Adrenal gland (tissue), 12 donors: ENCODE results near the gene EPG5. TPM values are rescaled to one million over a fixed set of nuclear protein-coding genes. Genes with fewer than 3 reads are reported as not detected.

Experiments used
- DNase-seq, 7 donors: peaks; one replicate each; pipeline ENCODE4 v3.0.0-alpha.2; 2019 to 2020
- H3K27ac ChIP-seq, 5 donors: fragments of 200-600 bp; sonication (generic) in 4 of 5; 1 replicate in 3 of 5; 2 replicates in 2 of 5; pipeline versions ENCODE4 v1.5.1 to v1.8.0; 2016 to 2020; ENCODE audit warnings: mild to moderate bottlenecking in 1 of 5
- H3K27me3 ChIP-seq: fragments of 200-600 bp; 2 replicates; pipeline ENCODE4 v1.8.0; 2021
- H3K36me3 ChIP-seq, 2 donors: fragments of 200-600 bp; replicated peaks in 1 of 2; 1 replicate in 1 of 2; 2 replicates in 1 of 2; pipeline versions ENCODE4 v1.5.1 to v1.8.0; 2018 to 2022
- H3K4me1 ChIP-seq, 2 donors: fragments of 200-600 bp; replicated peaks in 1 of 2; 1 replicate in 1 of 2; 2 replicates in 1 of 2; pipeline versions ENCODE4 v1.5.1 to v1.8.0; 2018 to 2021
- H3K4me3 ChIP-seq, 4 donors: fragments of 200-600 bp; sonication (generic) in 3 of 4; one replicate each; pipeline ENCODE4 v1.5.1; 2016 to 2018
- H3K9me3 ChIP-seq, 3 donors: fragments of 200-600 bp; sonication (generic) in 1 of 3; replicated peaks in 1 of 3; 1 replicate in 2 of 3; 2 replicates in 1 of 3; pipeline versions ENCODE4 v1.5.1 to v1.8.0; 2016 to 2021
- POLR2A ChIP-seq, 2 donors: fragments of 450-650 bp; IDR thresholded peaks; one replicate each; pipeline ENCODE4 v1.6.1; 2017; ENCODE audit warnings: antibody characterized with exemption in 2 of 2, mild to moderate bottlenecking in 2 of 2, moderate library complexity in 1 of 2
- WGBS, 4 donors: extraction: QIAGEN DNeasy Blood & Tissue Kit in 2 of 4; methylation state at CpG; one replicate each; pipeline versions ENCODE4 v1.1.5 to v1.1.7; 2013 to 2017; 5-methylcytosine and 5-hydroxymethylcytosine counted together
- intact Hi-C, 2 donors: fragments of 100-400 bp; cut with DNase I; formaldehyde crosslinking; loops; one replicate each; pipeline versions ENCODE4 v1.14.1 to v1.15.0; 2022 to 2023
- polyA plus RNA-seq, 3 donors: library from polyadenylated mRNA; stranded (reverse); fragments of 200-250 nt in 2 of 3; fragments of 350-450 nt in 1 of 3; fragmentation: Illumina TruSeq in 1 of 3; extraction: RNeasy Lipid Tissue Mini Kit (QIAGEN cat#74804) in 1 of 3; gene quantifications; one replicate each; pipeline ENCODE4 v1.2.3, GENCODE V29; 2013 to 2014
- total RNA-seq, 9 donors: library from RNA; depleted of rRNA in 4 of 9; stranded (reverse); fragments of >200 nt in 4 of 9; fragments of 120-200 nt in 1 of 9; fragmentation: NEBNext Ultra II Directional in 1 of 9; extraction: Animal tissue kit (Norgen Biotek cat#: 25700) in 1 of 9; gene quantifications; one replicate each; pipeline versions ENCODE4 v1.1.0 to v1.2.4, GENCODE V29; 2013 to 2023
- TF ChIP-seq, protein P1 (sequence below), 6 experiments: fragments of 450-650 bp in 4 of 6; fragments of 200-600 bp in 2 of 6; sonication (generic) in 1 of 6; IDR thresholded peaks; 1 replicate in 5 of 6; 2 replicates in 1 of 6; pipeline versions ENCODE4 v1.5.1 to v1.8.0; 2016 to 2021; ENCODE audit warnings: antibody characterized with exemption in 6 of 6, mild to moderate bottlenecking in 2 of 6, moderate library complexity in 1 of 6
- donor health status: healthy with polysubstance abuse.
- donor health status: Bipolar disorder and iron deficiency.
- donor health status: DM: yes; HTN: yes; CAD: no.
- donor health status: DM: no; HTN: no; CAD: no.
- donor health status: DM: no; HTN: no; CAD: no.
- donor health status: DM: yes; HTN: yes; CAD: no.

Gene EPG5
- total and polyA plus RNA-seq, 12 donors = 7.3 to 80.3 (median 23.3) TPM

DNA sequence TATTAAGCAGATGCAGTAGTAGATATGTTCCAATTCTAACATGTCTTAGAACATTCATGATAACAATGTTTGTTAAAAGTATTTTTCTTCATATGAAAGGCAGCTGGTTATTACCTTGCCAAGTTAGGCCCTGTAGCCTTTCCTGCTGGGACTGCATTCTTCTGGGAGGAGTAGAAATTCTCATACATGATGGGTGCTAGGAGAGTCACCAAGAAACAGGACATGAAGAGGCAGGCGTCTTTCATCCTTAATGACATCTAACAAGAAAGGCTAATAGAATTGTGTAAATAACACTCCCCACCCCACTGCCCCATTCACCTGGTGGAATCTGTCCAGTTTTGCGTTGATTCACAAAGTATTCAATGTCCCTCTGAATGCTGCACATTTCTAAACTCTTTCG lies 24.7 kb upstream of the EPG5 start:
- Histone ChIP-seq H3K4me3 (no peak overlapping the region), H3K4me1 (no peaks in the 10 kb centered on the region), H3K27ac (no peak overlapping the region), H3K36me3 (peaks cover 0 to 9% of the 10 kb centered on the region in 2 donors), H3K27me3 (no peaks in the 10 kb centered on the region), H3K9me3 (no peaks in the 10 kb centered on the region)
- WGBS, 4 donors = 90 to 94% (median 92%) methylated on average over 3 of the region's 3 CpGs
- no peak for DNase-seq
- TF ChIP-seq POLR2A (IDR thresholded peaks at IDR 0.05) = no peak
- TF ChIP-seq, protein P1, sequence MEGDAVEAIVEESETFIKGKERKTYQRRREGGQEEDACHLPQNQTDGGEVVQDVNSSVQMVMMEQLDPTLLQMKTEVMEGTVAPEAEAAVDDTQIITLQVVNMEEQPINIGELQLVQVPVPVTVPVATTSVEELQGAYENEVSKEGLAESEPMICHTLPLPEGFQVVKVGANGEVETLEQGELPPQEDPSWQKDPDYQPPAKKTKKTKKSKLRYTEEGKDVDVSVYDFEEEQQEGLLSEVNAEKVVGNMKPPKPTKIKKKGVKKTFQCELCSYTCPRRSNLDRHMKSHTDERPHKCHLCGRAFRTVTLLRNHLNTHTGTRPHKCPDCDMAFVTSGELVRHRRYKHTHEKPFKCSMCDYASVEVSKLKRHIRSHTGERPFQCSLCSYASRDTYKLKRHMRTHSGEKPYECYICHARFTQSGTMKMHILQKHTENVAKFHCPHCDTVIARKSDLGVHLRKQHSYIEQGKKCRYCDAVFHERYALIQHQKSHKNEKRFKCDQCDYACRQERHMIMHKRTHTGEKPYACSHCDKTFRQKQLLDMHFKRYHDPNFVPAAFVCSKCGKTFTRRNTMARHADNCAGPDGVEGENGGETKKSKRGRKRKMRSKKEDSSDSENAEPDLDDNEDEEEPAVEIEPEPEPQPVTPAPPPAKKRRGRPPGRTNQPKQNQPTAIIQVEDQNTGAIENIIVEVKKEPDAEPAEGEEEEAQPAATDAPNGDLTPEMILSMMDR (IDR thresholded peaks at IDR 0.05) = no peak
- intact Hi-C loops = no loop called here

DNA sequence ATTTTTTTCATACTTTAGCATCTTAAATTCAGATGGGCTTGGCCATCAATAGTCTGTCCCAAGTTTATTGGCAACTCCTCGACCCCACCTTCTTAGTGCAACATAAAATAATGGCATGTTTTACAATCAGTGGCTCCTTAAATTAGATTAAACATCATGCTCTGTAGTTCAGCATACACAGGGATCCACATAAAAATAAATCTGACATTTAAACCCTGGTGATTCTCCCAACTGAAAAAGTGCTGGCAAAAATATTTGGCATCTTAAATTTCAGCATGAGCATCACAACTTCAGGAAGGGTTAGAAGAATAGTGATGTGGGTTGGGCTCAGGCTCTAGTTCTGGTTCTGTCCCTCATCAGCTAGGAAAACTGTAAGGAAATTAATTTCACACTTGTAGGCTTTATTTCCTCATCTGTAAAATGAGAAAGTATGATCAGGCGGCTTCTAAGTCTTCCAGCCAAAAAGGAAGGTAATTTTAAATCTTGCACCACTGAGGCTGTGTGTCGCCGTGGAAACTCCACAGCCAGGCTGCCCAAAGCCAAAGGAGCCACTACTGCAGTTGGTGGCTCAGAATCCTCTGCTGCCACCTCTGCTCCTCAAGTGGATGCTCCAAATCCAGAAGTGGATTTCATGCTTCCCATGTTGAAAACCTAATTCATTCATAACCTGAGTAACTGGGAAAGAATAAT lies 17.6 kb upstream of the EPG5 start:
- 79 to 89% (median 82%) methylated on average over 4 of the region's 4 CpGs for WGBS, 4 donors

DNA sequence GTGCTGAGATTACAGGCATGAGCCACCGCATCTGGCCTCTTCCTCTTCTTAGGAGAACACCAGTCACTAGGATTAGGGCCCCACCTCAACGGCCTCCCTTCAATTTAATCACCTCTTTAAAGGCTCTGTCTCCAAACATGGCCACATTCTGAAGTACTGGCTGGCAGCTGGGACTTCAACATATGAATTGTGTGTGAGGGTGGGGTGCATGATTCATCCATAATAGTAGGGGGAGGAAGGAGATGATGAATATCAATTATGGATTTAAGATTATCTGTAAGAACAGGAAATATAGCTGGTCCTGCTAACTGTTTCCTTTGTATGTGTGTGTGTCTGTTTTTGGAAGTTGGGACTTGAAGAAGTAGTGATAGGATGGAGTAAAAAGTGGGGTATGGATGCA lies 14.7 kb upstream of the EPG5 start:
- Histone ChIP-seq H3K36me3 (no peaks in the 10 kb centered on the region), H3K27me3 (no peaks in the 10 kb centered on the region), H3K4me3 (no peak overlapping the region), H3K27ac (no peak overlapping the region), H3K4me1 (peaks cover 0 to 4% of the 10 kb centered on the region in 2 donors), H3K9me3 (no peaks in the 10 kb centered on the region)
- WGBS, 4 donors = 72 to 90% (median 79%) methylated on average over 2 of the region's 2 CpGs
- TF ChIP-seq POLR2A (IDR thresholded peaks at IDR 0.05) = no peak
- TF ChIP-seq, protein P1 (IDR thresholded peaks at IDR 0.05) = no peak
- intact Hi-C loops = no loop called here
- DNase-seq = no peak

More for the DNA sequence above, 17.6 kb upstream of the EPG5 start:
- Histone ChIP-seq H3K4me1 (peaks cover 0 to 4% of the 10 kb centered on the region in 2 donors), H3K4me3 (no peak overlapping the region), H3K27ac (no peak overlapping the region), H3K9me3 (no peaks in the 10 kb centered on the region), H3K27me3 (no peaks in the 10 kb centered on the region), H3K36me3 (no peaks in the 10 kb centered on the region)
- no peak for DNase-seq
- intact Hi-C loops = no loop called here
- TF ChIP-seq POLR2A (IDR thresholded peaks at IDR 0.05) = no peak
- TF ChIP-seq, protein P1 (IDR thresholded peaks at IDR 0.05) = no peak

DNA sequence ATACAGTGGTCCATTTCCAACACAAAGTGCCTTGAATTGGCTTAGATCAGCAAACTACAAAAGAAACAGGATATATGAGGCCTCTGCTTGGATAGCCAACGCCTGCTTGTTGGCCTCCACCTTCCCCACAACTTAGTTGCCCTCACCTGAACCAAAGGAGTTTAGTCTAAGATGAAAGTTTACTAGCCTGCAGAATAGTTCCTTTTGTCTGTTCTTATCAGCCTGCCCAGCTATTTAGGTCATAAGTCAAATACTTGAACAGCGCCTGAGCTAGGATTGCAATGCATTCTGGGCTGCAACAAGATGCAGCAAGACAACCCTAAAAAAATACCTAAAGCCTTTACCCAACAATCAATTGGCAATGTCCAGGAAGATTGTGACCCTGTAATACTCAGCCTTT lies 13.1 kb upstream of the EPG5 start:
- Histone ChIP-seq H3K4me1 (peaks cover 0 to 4% of the 10 kb centered on the region in 2 donors), H3K27me3 (no peaks in the 10 kb centered on the region), H3K4me3 (no peak overlapping the region), H3K36me3 (no peaks in the 10 kb centered on the region), H3K9me3 (no peaks in the 10 kb centered on the region), H3K27ac (no peak overlapping the region)
- no peak for DNase-seq
- no peak for TF ChIP-seq POLR2A (IDR thresholded peaks at IDR 0.05)
- TF ChIP-seq, protein P1 (IDR thresholded peaks at IDR 0.05) = no peak
- 80 to 92% (median 89%) methylated on average over 2 of the region's 2 CpGs for WGBS, 4 donors
- intact Hi-C loops = no loop called here
